SK-N-MC (cell line): ENCODE measurements around the gene SCFD2.

Experiments used
- EZH2 ChIP-seq: fragments of 200-600 bp; sonication (generic); IDR thresholded peaks from one replicate; pipeline ENCODE4 v1.6.1; 2017; ENCODE audit warnings: antibody characterized with exemption
- FOXP2 ChIP-seq: optimal IDR thresholded peaks from 2 replicates; pipeline ENCODE3; 2011; ENCODE audit warnings: mild to moderate bottlenecking, moderate library complexity; ENCODE audit not compliant: insufficient read depth; ENCODE audit errors: extremely low read length, control extremely low read depth
- POLR2AphosphoS5 ChIP-seq: IDR thresholded peaks from 2 replicates; pipeline ENCODE4 v1.6.1; 2012; ENCODE audit warnings: mild to moderate bottlenecking, low read depth, low read length, borderline replicate concordance

DNA sequence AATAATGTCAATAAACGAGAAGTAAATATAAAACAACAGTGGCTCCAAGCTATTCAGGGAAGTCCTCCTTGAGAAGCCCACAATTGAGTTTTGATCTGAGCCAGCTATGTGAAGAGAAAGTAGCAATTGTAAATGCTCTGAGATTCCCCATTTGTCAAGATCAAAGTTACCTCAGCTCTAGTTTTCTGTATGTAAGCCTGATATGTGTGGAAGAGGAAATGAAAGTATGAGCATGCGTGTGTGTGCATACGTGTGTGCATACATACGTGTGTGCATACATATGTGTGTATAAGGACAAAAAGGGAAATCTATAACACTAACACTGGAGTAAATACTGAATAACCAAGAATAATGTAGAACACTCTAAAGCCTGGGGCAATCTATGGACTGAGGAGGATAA, 130.3 kb downstream of the SCFD2 start:
- TF ChIP-seq POLR2AphosphoS5 = no peak
- TF ChIP-seq EZH2 = no peak
- TF ChIP-seq FOXP2 = no peak
